ENCODE data around the gene PSMB7. TPM values are rescaled to one million over a fixed set of nuclear protein-coding genes. Genes with fewer than 3 reads are reported as not detected.

PSMB7 gene
- total and polyA plus RNA-seq, 2 of the 13 experiments (the other 11 are each of a cell fraction or from before 2014, with no cell fraction given): 259 to 291 TPM

DNA sequence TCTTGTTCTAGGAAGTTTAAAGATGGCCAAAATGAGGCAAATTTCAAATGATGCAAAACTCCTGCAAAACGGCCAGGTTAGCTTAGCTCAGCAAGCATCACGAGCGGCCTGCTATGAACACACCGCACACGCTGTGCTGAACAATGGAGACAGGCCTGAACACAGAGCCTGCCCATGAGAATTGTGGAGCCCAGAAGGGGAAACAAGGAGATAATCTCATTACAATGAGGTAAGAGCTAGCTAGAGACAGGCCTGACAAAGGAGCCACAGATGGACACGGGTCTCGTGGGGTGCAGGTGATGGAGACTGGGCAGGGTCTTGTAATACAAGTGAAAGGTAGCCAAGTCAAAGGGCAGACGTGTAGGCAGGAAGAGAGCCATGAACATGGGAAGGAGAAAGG lies 50.2 kb downstream of the PSMB7 start (continued):
- TF ChIP-seq ATF7-NPFF (CRISPR knock-in tag; IDR thresholded peaks at IDR 0.05; ENCODE audit: low read depth): no peak
- TF ChIP-seq E2F2 (CRISPR knock-in tag; IDR thresholded peaks at IDR 0.05; ENCODE audit: borderline replicate concordance): no peak
- no peak for TF ChIP-seq TBX3 (IDR thresholded peaks at IDR 0.05; ENCODE audit: borderline replicate concordance)
- TF ChIP-seq ZNF276 (CRISPR knock-in tag; IDR thresholded peaks at IDR 0.05; ENCODE audit: low read depth): no peak

- peaks cover 10% of the 10 kb centered on the region; the same call in 1 of the 2 replicates for H4K20me1 ChIP-seq (ENCODE audit: insufficient read depth, low read length)
- no peak for FAIRE-seq
These were observed 51.1 kb downstream of the PSMB7 start for GRCh38 chr9:124364141-124364540.

More at GRCh38 chr9:124364141-124364540, 51.1 kb downstream of the PSMB7 start:
- Histone ChIP-seq H3K27ac (ENCODE audit: extremely low read length, insufficient read depth, low read length) (no peak overlapping the region), H3K4me2 (ENCODE audit: low read depth, low read length) (no peak overlapping the region), H3K4me3 (replicated peaks in 1 of 3; ENCODE audit: insufficient read depth in 1 of 3, low read depth in 2 of 3, low read length in 3 of 3) (no peak overlapping the region), H2AFZ (ENCODE audit: low read length) (no peak overlapping the region), H3K79me2 (ENCODE audit: insufficient read depth, low read length) (peaks cover 74% of the 10 kb centered on the region), H3K27me3 (ENCODE audit: control insufficient read depth in 1 of 2, insufficient read depth in 2 of 2, low read length in 2 of 2) (no peaks in the 10 kb centered on the region), H3K9ac (ENCODE audit: insufficient read depth, low read depth, low read length) (no peak overlapping the region), H3K9me3 (ENCODE audit: low read length) (no peaks in the 10 kb centered on the region), H3K4me1 (ENCODE audit: insufficient read depth, low read length) (peaks cover 32% of the 10 kb centered on the region), H3K36me3 (replicated peaks in 1 of 2; ENCODE audit: control insufficient read depth in 1 of 2, insufficient read depth in 2 of 2, low read length in 2 of 2) (peaks cover 5 to 7% of the 10 kb centered on the region in 2 experiments; a peak in 2 of 5 replicates)
- BruUV-seq (replicated peaks): no TSS peak
- no peak for TF ChIP-seq CTCF (CRISPR knock-in tag; IDR thresholded peaks at IDR 0.05)
- no peak for TF ChIP-seq ZC3H13 (CRISPR knock-in tag; IDR thresholded peaks at IDR 0.05)
- no peak for TF ChIP-seq RORA (CRISPR knock-in tag; IDR thresholded peaks at IDR 0.05)
- no peak for TF ChIP-seq MTA3 (CRISPR knock-in tag; IDR thresholded peaks at IDR 0.05)
- no peak for TF ChIP-seq NFYB (CRISPR knock-in tag; IDR thresholded peaks at IDR 0.05)
- POLR2A ChIA-PET: no interaction called here
- in situ Hi-C loops (cut with HindIII; ENCODE audit: extremely low pct_ligation_motif_present, low pct_unique_long_range_greater_than_20kb) (no loop called here), intact Hi-C loops (cut with micrococcal nuclease; ENCODE audit: unreplicated experiment) (no loop called here)
- CTCF ChIA-PET (ENCODE audit: low intra/inter-chr PET ratio, low total read pairs): no interaction called here
- 92% methylated on average over 4 of the region's 4 CpGs for WGBS (ENCODE audit: low lambda C conversion rate)
- no peak for ATAC-seq
- DNase-seq (ENCODE audit: low spot score): no peak
